NCI-H2029 (cell line): ENCODE measurements around the gene SLC26A5.
"Not testable (repeated sequence)": the region's sequence is repeated elsewhere in the genome, so short reads cannot be mapped to it uniquely, and the experiment has no call there.

ENCODE experiments used
- DNase-seq: peaks from one replicate; lab custom pipeline; 2025; lab: John Stamatoyannopoulos, UW

SLC26A5 gene

GRCh38 chr7:103446049-103446520 lies at the start of gene SLC26A5:
Gene SLC26A5 (minus strand): TSS chr7:103446207. CDS start chr7:103421514, 24,693 bp downstream.
- DNase-seq = peak; percentile 44

- peak; percentile 4 for DNase-seq
Measured at GRCh38 chr7:103487419-103487818, 41.4 kb upstream of the SLC26A5 start.

- DNase-seq = not testable (repeated sequence)
Measured at GRCh38 chr7:103486873-103487272, 40.9 kb upstream of the SLC26A5 start.

- no peak for DNase-seq
Measured at GRCh38 chr7:103480771-103481170, 34.8 kb upstream of the SLC26A5 start.

GRCh38 chr7:103474956-103475355 lies 28.9 kb upstream of the SLC26A5 start:
- no peak for DNase-seq

- no peak for DNase-seq
Measured at GRCh38 chr7:103469095-103469948, 23.3 kb upstream of the SLC26A5 start.

GRCh38 chr7:103466814-103467213 lies 20.8 kb upstream of the SLC26A5 start:
- no peak for DNase-seq

GRCh38 chr7:103462358-103462757 lies 16.4 kb upstream of the SLC26A5 start:
- no peak for DNase-seq

GRCh38 chr7:103447073-103447960 lies 1.3 kb upstream of the SLC26A5 start:
- DNase-seq = peak; percentile 67

- peak; percentile 35 for DNase-seq
Measured at GRCh38 chr7:103445228-103446048, 569 bp downstream of the SLC26A5 start.

GRCh38 chr7:103439661-103440060 lies 6.3 kb downstream of the SLC26A5 start:
- DNase-seq = no peak

- no peak for DNase-seq
Measured at GRCh38 chr7:103437623-103438022, 8.4 kb downstream of the SLC26A5 start.

GRCh38 chr7:103432712-103433111 lies 13.3 kb downstream of the SLC26A5 start:
- DNase-seq = no peak

- no peak for DNase-seq
Measured at GRCh38 chr7:103425177-103425576, 20.8 kb downstream of the SLC26A5 start.

GRCh38 chr7:103423467-103424179 lies 22.4 kb downstream of the SLC26A5 start:
- DNase-seq = no peak

- no peak for DNase-seq
Measured at GRCh38 chr7:103420857-103421384, 25.1 kb downstream of the SLC26A5 start.

- no peak for DNase-seq
Measured at GRCh38 chr7:103418241-103418640, 27.8 kb downstream of the SLC26A5 start.

GRCh38 chr7:103413407-103413806 lies 32.6 kb downstream of the SLC26A5 start:
- DNase-seq = no peak

GRCh38 chr7:103412151-103412550 lies 33.9 kb downstream of the SLC26A5 start:
- DNase-seq = no peak

- DNase-seq = not testable (repeated sequence)
Measured at GRCh38 chr7:103405789-103406613, 40.0 kb downstream of the SLC26A5 start.
